HepG2 (cell line): Measurements from ENCODE around the gene GGPS1. TPM values are rescaled to one million over a fixed set of nuclear protein-coding genes. Genes with fewer than 3 reads are reported as not detected.
A peak's percentile ranks its signal among the peaks of the same experiment; 100 is the strongest.

ENCODE experiments used
- FOXC1 ChIP-seq: sonication (generic); formaldehyde crosslinking; IDR thresholded peaks from 2 replicates; pipeline ENCODE4 v1.8.0; 2022; ENCODE audit warnings: mild to moderate bottlenecking, missing genetic modification reagents, borderline replicate concordance
- FOXP1 ChIP-seq, 2 experiments: fragments of 450-650 bp in 1 of 2; IDR thresholded peaks; 2 replicates each; pipeline ENCODE4 v1.6.1; 2017 to 2018; ENCODE audit warnings: antibody characterized with exemption in 1 of 2
- HDAC2 ChIP-seq: sonication (generic); formaldehyde crosslinking; IDR thresholded peaks from 2 replicates; pipeline ENCODE4 v1.4.0; 2020; ENCODE audit warnings: missing genetic modification reagents
- HOXA5 ChIP-seq: sonication (generic); formaldehyde crosslinking; IDR thresholded peaks from 2 replicates; pipeline ENCODE4 v1.4.0; 2020; ENCODE audit warnings: missing genetic modification reagents
- MATR3 ChIP-seq: sonication (generic); formaldehyde crosslinking; IDR thresholded peaks from 2 replicates; pipeline ENCODE4 v1.4.0; 2020; ENCODE audit warnings: missing genetic modification reagents
- MZF1 ChIP-seq: sonication (generic); formaldehyde crosslinking; IDR thresholded peaks from 2 replicates; pipeline ENCODE4 v1.8.1; 2023; ENCODE audit warnings: mild to moderate bottlenecking, missing genetic modification reagents, borderline replicate concordance
- PITX1 ChIP-seq: sonication (generic); formaldehyde crosslinking; IDR thresholded peaks from 2 replicates; pipeline ENCODE4 v1.5.1; 2020; ENCODE audit warnings: mild to moderate bottlenecking, missing genetic modification reagents
- POLR2A ChIP-seq, 2 experiments: IDR thresholded peaks; 2 replicates each; pipeline ENCODE4 v1.6.1; 2011; ENCODE audit warnings: low read depth in 2 of 2, low read length in 2 of 2, mild to moderate bottlenecking in 1 of 2, moderate library complexity in 1 of 2; ENCODE audit not compliant: insufficient read depth in 1 of 2
- RBAK ChIP-seq: sonication (generic); formaldehyde crosslinking; IDR thresholded peaks from 2 replicates; pipeline ENCODE4 v1.5.1; 2020; ENCODE audit warnings: mild to moderate bottlenecking, missing genetic modification reagents
- ZEB1 ChIP-seq: IDR thresholded peaks from 2 replicates; pipeline ENCODE4 v1.6.1; 2012; ENCODE audit warnings: mild to moderate bottlenecking, low read depth, inconsistent platforms; ENCODE audit not compliant: insufficient replicate concordance
- ZNF788 ChIP-seq: sonication (generic); formaldehyde crosslinking; IDR thresholded peaks from 2 replicates; pipeline ENCODE4 v1.5.0; 2020; ENCODE audit warnings: mild to moderate bottlenecking, missing genetic modification reagents, borderline replicate concordance
- polyA plus RNA-seq, 8 experiments: library from polyadenylated mRNA; depleted of rRNA in 3 of 8; stranded (reverse) in 7 of 8; unstranded in 1 of 8; fragments of >200 nt; fragmentation: Illumina TruSeq in 4 of 8; extraction: Trizol in 4 of 8; gene quantifications; 2 replicates each; pipeline versions ENCODE4 v1.2.1 to v1.2.3, GENCODE V29; 2011 to 2016; ENCODE audit warnings: low read depth in 4 of 8, missing spikeins in 1 of 8, mixed read lengths in 1 of 8; ENCODE audit not compliant: insufficient read depth in 1 of 8
- total RNA-seq, 5 experiments: library from RNA; depleted of rRNA; stranded (reverse); fragments of >200 nt; fragmentation: Illumina TruSeq; extraction: Trizol; gene quantifications; 2 replicates each; pipeline ENCODE4 v1.2.3, GENCODE V29; 2016; ENCODE audit warnings: low read depth in 1 of 5
- TF ChIP-seq, protein P1 (sequence below): sonication (generic); formaldehyde crosslinking; IDR thresholded peaks from 2 replicates; pipeline ENCODE4 v1.5.1; 2020; ENCODE audit warnings: missing genetic modification reagents, mild to moderate bottlenecking, borderline replicate concordance
- TF ChIP-seq, protein P2 (sequence below), 2 experiments: sonication (generic) in 1 of 2; formaldehyde crosslinking in 1 of 2; IDR thresholded peaks; 2 replicates each; pipeline versions ENCODE4 v1.4.0 to v1.6.1; 2016 to 2020; ENCODE audit warnings: borderline replicate concordance in 1 of 2, low read depth in 1 of 2, mild to moderate bottlenecking in 1 of 2, missing genetic modification reagents in 1 of 2
- TF ChIP-seq, protein P3 (sequence below): sonication (generic); formaldehyde crosslinking; IDR thresholded peaks from 2 replicates; pipeline ENCODE4 v1.4.0; 2020; ENCODE audit warnings: missing genetic modification reagents, mild to moderate bottlenecking, borderline replicate concordance
- TF ChIP-seq, protein P4 (sequence below): sonication (generic); formaldehyde crosslinking; IDR thresholded peaks from 2 replicates; pipeline ENCODE4 v1.8.0; 2022; ENCODE audit warnings: missing genetic modification reagents, low read depth, mild to moderate bottlenecking, borderline replicate concordance
- TF ChIP-seq, protein P5 (sequence below): IDR thresholded peaks from 2 replicates; pipeline ENCODE4 v1.6.1; 2016

The GGPS1 gene
- total and polyA plus RNA-seq, 2 of the 13 experiments (the other 11 are each of a cell fraction or from before 2014, with no cell fraction given), result 28.8 to 42.6 TPM

DNA sequence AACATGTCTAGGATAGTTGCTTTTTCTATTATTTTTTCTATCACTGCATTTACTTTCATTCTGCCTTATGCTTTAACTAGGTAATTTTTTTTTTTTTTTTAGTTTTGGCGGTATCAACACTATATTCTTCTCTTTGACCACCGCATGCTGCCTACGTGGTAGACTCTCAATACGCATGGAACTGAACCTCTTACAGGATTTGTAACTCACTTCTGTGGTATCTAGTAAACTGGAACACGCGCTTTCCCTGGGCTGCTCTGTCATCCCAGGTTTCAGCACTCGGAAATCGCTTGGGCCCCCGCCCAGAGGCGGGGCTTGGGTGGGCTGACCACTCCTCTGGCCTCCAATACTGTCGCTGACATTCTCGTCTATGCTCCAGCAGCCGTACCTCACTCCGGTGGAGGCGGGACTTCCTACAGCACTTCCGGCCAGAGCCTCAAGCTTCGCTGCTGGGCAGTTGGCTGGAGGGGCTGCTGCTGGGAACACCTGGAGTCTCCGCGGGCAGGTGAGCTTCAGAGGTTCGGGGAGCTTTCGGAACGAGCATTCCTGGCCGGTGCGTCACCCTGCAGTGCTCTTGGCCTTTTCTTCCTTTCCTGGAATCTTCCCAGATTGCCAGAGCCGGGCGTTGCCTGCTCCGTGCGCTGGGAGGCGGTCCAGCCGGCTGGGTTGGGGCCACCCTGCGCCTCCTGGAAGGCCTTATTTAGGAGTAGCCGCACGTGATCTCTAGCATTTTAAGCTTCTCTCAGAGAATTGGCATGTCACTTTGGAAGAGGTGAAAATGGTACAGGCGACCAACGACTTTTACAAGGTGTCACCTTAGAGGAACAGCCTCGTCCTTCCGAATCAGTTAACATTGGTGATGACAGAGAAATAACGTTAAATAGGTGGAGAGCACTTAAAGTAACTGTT, 38.9 kb downstream of the GGPS1 start, which contains the start of gene TBCE (continued):
- TF ChIP-seq, protein P1, sequence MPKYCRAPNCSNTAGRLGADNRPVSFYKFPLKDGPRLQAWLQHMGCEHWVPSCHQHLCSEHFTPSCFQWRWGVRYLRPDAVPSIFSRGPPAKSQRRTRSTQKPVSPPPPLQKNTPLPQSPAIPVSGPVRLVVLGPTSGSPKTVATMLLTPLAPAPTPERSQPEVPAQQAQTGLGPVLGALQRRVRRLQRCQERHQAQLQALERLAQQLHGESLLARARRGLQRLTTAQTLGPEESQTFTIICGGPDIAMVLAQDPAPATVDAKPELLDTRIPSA, result no peak
- 0 out of 2 replicates have a peak, but pooled peaks have one; percentile 62 for TF ChIP-seq MZF1 (CRISPR knock-in tag)
- no peak for TF ChIP-seq ZNF788
- peak; percentile 39; the same call in 1 of the 2 replicates for TF ChIP-seq HDAC2 (CRISPR knock-in tag)
- TF ChIP-seq, protein P2, sequence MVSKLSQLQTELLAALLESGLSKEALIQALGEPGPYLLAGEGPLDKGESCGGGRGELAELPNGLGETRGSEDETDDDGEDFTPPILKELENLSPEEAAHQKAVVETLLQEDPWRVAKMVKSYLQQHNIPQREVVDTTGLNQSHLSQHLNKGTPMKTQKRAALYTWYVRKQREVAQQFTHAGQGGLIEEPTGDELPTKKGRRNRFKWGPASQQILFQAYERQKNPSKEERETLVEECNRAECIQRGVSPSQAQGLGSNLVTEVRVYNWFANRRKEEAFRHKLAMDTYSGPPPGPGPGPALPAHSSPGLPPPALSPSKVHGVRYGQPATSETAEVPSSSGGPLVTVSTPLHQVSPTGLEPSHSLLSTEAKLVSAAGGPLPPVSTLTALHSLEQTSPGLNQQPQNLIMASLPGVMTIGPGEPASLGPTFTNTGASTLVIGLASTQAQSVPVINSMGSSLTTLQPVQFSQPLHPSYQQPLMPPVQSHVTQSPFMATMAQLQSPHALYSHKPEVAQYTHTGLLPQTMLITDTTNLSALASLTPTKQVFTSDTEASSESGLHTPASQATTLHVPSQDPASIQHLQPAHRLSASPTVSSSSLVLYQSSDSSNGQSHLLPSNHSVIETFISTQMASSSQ (IDR thresholded peaks at IDR 0.05; ENCODE audit: low read depth), result no peak
- TF ChIP-seq, protein P2 (CRISPR knock-in tag; IDR thresholded peaks at IDR 0.05; ENCODE audit: borderline replicate concordance), result peak; percentile 34; the same call in 1 of the 2 replicates
- no peak for TF ChIP-seq MATR3 (CRISPR knock-in tag)
- TF ChIP-seq RBAK (CRISPR knock-in tag), result no peak
- TF ChIP-seq, protein P3, sequence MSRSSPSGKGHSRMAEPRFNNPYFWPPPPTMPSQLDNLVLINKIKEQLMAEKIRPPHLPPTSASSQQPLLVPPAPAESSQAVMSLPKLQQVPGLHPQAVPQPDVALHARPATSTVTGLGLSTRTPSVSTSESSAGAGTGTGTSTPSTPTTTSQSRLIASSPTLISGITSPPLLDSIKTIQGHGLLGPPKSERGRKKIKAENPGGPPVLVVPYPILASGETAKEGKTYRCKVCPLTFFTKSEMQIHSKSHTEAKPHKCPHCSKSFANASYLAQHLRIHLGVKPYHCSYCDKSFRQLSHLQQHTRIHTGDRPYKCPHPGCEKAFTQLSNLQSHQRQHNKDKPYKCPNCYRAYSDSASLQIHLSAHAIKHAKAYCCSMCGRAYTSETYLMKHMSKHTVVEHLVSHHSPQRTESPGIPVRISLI, result peak; percentile 35; the same call in 1 of the 2 replicates
- TF ChIP-seq PITX1, result peak; percentile 61; the same call in 1 of the 2 replicates
- peak; percentile 97 for TF ChIP-seq ZEB1
- TF ChIP-seq, protein P4, sequence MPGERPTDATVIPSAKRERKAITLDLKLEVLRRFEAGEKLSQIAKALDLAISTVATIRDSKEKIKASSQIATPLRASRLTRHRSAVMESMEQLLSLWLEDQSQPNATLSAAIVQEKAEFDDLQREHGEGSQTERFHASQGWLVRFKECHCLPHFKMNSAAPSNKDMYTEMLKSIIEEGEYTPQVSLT (CRISPR knock-in tag), result no peak
- TF ChIP-seq HOXA5, result peak; percentile 45; the same call in 1 of the 2 replicates
- TF ChIP-seq FOXP1 (IDR thresholded peaks at IDR 0.05), result no peak
- TF ChIP-seq FOXP1 (CRISPR knock-in tag; IDR thresholded peaks at IDR 0.05), result no peak
- TF ChIP-seq FOXC1, result no peak
- TF ChIP-seq, protein P5, sequence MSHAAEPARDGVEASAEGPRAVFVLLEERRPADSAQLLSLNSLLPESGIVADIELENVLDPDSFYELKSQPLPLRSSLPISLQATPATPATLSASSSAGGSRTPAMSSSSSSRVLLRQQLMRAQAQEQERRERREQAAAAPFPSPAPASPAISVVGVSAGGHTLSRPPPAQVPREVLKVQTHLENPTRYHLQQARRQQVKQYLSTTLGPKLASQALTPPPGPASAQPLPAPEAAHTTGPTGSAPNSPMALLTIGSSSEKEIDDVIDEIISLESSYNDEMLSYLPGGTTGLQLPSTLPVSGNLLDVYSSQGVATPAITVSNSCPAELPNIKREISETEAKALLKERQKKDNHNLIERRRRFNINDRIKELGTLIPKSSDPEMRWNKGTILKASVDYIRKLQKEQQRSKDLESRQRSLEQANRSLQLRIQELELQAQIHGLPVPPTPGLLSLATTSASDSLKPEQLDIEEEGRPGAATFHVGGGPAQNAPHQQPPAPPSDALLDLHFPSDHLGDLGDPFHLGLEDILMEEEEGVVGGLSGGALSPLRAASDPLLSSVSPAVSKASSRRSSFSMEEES (CRISPR knock-in tag), result no peak; the same call in 1 of the 2 replicates
- TF ChIP-seq POLR2A (IDR thresholded peaks at IDR 0.05; ENCODE audit: insufficient read depth in 1 of 2, low read depth in 2 of 2, low read length in 2 of 2), result peak; percentile 96 to 97
